HS-27A (cell line): Measurements from ENCODE around the gene MRPL10.

Source experiments
- DNase-seq: peaks from one replicate; pipeline ENCODE4 v3.0.0-alpha.2; 2012; ENCODE audit warnings: low read depth, missing footprints

The MRPL10 gene

DNA sequence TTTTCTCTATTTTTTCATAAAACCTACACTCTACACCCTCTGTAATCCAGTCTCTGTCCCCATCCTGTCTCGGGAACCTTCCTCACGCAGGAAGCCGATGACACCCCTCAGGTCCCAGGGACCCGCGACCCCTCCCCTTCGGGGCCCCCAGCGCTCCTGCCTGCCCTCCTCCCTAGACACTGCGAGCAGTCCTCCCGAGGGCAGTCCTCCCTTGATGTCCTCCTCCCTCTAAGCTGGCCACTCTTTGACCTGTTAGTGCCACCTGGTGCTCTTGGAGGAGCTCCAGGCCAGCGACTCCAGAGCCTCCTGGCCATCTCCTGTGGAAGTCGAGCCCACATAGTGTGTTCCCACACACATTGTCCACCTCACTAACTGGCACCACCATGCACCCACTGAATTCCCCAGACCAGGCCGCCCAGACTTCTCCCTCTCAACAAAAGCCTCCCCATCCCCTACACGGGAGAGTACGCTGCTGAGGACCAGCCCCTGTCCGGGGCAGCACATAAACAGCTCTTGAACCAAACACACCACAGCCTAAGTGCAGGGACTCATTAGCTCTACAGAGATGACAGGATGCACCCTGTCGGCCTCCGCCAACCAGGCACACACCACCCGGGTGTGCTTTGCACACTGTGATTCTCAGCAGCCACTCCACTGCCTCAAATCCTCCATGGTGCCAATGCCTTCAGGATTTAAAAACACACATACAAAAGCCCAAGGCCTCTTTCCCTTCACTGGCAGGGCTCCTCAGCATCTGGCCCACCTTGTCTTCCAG, 19.0 kb downstream of the MRPL10 start:
- no peak for DNase-seq

DNA sequence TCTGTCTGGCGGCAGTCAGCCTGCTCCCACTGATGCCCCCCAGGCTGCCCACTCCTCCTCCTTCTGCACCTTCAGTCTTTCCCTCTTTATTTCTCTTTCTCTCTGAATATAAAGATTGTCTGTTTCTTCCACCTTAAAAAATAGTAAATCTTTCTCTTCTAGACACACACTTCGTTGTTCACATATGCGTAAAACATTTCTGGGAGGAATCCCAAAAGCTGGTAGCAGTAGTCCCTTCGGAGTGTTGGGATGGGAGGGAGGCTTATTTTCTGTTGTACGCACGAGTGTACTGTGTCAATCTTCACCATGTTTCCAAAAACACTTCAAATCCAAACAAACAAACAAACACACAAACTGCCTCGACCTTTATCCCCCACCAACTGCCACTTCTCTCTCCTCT, 19.6 kb downstream of the MRPL10 start:
- no peak for DNase-seq

DNA sequence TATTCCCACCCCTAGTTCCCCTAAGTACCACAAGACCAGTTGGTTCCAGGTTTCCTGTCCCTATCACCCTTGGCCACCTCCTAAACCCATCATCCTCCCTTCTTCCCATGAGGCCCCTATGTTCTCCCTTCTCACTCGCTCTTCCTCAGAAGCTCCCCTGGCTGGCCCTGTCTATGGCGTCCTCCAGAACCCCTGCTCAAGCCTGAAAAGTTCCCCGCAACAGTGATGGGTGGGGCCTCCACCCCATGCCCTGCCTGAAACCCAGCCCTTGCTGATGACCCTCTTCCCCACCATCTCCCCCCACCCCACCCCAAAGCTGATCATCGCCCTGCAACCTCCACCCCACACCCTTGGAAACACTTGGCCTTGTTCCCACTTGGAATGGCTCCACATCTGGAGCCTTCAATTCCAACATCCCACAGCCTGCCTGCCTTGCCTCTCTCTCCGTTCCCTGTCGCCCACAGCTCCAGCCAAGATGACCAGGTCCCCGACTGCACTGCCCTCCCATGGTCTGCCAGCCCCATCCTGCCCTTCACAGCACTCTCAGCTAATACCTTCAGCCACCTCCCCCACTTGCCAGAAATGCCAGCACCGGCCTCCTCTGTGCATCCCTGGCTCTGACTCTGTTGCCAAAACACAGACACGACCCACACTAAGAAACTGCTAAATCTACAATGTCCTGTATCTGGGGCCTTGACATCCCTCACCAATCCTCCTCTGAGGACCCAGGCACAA, 20.3 kb downstream of the MRPL10 start:
- DNase-seq = no peak

DNA sequence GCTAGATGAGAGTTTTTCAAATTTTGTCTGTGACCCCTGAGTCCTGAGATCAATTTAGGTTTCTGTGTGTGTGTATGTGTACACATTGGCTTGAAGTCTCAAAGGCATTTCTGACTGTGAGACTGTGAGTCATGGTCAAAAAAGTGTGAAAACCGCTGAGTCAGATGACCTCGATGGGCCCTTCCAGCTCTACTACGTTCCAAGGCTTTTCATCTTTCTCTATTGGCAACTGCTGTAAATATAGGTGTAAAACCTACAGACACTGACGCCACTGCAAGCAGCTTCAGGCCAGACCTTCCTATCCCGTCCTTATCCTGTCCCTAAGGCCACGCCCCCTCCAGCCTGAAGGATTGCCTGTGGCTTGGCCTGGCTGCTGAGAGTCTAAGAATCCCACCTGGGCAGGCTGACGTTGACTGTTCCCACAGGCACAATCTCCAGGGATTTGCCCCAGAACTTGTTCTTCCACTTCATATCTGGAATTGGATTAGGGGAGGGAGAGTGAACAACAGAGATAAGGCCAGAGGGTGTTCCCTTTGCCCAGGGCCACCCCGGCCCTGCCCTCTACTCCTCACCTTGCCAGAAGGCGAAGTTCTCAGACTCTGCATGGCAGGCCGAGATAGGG, 21.0 kb downstream of the MRPL10 start:
- peak; percentile 67 for DNase-seq

DNA sequence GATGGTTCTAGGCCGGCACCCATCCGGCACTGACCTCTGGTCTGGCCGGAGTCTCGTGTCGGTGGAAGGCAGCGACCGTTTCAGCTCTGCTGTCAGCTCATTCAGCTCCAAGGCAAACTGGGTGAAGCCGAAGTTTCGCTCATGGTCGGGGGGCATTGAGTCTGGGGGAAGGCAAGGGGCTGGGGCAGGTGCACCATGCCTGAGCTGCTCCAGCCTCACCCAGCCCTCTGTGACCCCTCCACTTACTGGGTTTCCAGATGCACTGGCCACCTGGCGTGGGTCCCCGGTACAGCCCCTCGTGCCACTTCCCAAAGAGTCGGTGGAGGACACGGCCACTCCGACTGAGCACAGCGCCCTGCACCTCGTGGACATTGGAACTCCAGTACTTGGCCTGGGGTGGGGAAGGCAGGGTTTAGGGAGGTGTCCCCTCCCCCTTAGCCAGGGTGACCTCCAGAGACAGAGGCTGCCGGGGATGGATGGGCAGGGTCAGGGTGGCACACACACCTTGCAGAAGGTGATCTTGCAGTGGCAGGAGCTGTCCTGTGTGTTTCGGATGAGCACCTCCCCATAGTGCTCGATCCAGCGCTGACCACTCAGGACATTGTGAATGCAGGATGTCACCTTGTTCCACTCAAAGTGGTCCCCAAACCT, 22.4 kb downstream of the MRPL10 start:
- DNase-seq = no peak

DNA sequence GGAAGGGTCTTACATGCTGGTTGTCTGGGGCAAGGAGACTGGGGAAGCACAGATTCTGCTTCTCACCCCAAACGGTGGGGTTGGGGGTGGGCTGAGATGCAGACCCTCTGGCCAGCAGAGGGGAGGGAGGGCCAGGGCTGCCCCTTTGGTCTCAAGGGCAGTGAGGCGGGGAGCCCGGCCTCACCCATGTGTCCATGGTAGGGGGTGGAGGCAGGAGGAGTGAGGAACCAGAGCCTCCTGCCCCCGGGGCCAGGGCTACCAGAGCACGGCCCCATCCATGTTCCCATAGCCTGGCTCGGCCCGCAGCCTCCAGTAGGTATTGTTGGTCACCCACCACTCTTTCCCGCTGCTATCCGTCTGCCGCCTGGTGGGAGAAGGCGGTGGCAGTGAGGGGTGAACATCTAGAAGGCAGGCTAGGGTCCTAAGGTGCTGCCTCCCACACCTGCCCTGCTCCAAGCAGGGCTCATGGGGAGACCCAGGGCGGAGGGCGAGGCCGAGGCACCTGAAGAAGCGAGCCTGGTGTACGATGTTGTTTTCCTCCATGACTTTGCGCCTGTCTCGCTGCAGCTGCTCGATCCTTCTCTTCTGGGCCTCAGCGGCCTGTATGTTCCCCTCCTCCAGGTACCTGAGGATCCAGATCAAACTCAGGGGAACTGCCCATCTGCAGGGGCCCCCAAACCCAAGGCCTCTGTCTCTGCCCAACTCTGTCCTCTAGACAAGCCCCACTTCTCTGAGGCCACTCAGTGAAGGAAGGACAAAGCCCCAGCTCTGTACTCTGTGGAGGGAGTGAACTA, 23.1 kb downstream of the MRPL10 start:
- no peak for DNase-seq

DNA sequence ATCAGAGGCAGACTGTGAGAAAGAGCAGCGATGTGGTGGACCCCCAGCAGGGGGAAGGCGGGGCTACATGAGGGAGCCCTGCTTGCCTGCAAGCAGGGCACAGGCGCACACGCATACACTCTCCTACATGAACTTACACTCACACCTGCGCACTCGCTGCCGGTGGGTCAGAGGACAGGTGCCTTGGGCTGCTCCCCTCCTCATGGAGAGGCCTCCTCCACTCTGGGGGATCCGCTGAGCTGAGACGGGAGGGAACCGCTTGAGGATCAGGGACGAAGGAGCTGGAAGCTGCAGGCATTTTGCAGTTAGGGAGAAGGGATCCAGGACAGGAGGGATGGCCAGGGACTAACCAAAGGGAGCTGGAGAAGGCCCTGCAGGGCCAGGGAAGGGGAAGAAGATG, 23.9 kb downstream of the MRPL10 start:
- no peak for DNase-seq

DNA sequence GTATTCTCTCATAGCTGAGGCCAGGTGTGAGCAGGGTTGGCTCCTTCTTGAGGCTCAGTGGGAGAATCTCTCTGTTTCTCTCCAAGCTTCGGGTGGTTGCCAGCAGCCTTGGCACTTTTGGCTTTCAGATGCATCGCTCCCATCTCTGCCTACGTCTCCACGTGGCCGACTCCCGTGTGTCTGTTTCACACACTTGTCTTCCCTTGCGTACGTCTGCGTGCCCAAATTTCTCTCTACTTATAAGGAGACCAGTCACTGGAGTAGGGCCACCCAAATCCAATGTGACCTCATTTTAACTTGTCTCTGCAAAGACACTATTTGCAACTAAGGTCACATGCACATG, 24.5 kb downstream of the MRPL10 start:
- DNase-seq = no peak

DNA sequence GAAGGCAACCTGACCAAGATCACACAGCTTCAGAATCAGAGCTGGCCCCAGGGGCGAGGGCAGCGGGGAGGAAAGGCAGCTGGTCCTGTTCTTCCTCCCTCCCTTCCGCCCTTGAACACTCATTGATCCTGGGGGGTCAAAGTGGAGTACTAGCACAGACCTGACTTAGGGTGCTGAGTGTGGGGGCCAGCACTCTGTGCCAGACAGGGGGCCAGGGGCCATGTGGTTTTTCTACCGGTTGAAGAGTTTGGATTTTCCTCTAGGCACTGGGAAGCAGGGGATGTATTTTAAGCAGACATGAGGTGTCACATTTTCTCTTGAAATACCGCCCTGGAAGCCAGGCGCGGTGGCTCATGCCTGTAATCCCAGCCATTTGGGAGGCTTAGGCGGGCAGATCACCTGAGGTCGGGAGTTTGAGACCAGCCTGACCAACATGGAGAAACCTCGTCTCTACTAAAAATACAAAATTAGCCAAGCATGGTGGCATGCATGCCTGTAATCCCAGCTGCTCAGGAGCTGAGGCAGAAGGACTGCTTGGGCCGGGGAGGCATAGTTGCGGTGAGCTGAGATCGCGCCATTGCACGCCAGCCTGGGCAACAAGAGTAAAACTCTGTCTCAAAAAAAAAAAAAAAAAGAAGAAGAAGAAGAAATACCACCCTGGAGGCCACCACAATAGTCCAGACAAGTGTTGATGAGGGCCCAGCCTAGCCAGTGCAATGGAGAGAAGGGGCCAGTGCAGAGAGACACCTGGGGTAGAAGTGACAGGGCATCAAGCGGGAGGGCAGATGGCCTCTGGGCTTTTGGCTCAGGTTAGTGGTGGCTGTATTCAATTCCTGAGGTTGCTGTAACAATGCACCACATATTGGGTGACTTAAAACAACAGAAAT, 25.1 kb downstream of the MRPL10 start:
- DNase-seq = no peak

DNA sequence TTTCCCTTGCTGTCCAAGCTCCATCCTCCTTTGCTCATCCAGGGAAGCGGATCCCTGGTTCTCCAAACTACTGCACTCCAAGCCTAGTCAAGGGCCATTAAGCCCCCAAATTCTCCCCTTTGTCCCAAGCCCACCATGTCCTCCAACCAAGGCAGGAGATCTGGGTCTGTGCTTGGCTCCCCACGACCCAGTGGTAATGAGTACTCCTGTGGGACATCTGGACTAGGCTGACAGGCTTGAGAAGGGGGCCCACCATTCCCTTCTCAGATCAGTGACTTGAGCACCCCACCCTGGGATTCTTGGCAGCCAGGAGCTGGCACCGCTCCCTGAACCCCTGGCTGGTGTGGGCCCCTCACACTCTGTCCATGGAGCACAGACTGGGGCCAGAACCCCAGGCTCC, 26.9 kb downstream of the MRPL10 start:
- no peak for DNase-seq

DNA sequence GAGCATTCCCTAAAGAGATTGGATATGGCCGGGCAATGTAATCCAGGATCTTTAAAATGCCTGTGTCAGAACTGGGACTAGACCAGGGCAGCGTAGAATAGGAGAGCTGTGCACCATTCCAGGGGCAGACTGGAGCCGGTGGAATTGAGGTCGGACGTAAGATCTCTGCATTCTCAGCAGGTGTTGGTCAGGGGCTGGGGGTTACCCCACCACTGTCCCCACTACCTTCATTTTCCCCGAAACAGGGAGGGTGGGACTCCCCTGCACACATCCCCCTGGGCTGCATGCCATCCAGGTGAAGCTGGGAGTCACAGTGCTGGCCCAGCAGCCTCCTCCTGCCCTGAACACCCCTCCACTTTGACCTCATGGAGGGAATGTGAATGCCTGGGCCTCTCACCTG, 27.6 kb downstream of the MRPL10 start:
- no peak for DNase-seq

DNA sequence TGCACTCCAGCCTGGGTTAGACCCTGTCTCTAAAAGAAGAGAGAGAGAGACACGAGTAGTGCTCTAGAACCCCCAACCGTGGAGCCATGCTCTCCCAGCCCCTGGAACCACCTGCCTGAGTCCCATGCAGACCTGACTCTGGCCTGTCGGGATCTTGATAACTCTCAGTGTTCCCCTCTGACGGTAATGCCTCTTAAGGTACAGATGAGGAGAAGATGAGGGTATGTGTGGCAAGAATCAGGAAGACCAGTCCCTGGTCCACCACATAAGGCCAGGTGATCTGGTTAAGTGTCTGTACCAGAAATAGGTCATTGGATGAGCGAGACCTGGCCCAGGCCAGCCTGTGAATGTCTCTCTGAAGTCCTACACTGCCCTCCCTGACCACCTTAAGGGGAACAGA, 28.1 kb downstream of the MRPL10 start:
- DNase-seq = no peak

DNA sequence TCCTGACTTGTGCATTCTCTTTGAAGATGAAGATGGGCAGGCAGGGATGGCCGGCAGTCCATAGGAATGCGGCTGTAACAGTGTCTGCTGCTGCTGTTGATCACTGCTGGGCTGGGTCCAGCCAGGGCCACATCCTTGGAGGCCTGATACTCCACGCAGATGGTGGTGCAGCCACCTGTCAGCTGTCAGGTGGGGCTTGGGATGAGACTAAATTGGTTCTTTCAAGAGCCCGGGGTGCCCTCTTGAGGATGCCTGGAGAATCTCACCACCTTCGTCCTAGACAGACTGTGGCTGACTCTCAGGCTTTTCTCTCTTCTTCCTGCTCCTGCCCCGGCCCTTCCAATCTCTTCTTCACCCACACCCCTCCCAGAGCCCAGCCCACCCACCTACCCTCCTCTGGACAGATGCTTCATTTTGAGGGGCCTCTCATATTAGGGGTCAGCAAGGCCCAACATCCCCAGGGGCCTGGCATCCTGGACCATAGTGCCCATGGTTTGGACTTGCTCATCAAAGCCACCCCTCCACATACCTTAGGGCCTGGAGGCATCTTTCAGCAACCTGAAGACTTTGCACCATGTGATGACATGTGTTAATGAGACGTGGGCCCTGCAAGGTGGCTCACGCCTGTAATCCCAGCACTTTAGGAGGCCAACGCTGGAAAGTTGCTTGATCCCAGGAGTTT, 28.9 kb downstream of the MRPL10 start:
- DNase-seq = no peak

DNA sequence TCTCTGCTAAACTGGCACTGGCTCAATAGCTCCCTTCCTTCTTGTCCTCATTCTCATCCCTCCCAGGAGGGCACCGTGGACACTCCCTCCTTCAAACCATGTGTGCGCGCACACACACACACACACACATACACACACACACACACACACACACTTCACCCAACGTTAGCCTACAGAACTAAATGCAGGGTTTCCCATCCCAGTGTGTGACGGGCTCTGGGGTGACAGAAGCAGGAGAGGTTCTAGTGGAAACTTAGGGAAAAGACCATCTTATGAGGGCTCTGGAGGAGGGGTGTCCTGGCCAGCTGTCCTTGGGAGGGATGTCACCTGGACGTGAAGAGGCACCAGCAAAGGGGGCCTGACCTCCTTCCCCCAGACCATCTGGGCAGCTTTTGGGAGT, 29.4 kb downstream of the MRPL10 start:
- DNase-seq = no peak

DNA sequence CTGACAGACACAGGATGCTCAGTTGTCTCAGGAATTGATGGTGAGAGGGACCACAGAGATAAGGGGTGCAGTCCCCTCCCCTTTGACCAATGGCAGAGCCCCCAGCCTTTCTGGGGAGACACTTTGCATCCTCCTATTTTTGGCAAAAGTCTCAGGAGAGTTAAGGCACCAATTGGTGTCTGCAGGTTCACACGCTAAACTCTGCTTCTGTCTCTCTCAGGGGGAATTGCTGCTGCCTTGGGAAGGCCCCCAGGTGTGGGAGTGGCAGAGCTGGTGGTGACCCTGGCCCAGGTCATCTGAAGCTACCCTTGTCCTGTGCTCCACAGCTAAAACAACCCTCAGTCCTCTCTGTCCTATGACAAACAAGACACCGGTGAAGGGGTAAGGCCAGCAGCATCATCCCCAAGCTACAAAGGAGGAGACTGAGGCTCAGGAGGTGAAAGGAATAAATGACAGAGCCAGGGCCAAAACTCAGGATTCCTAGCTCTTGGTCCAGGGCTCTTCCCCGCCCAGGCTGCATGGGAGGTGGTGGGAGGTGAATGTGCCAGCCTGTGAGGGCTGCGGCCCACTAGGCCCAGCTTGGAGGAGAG, 30.1 kb downstream of the MRPL10 start:
- DNase-seq = no peak

DNA sequence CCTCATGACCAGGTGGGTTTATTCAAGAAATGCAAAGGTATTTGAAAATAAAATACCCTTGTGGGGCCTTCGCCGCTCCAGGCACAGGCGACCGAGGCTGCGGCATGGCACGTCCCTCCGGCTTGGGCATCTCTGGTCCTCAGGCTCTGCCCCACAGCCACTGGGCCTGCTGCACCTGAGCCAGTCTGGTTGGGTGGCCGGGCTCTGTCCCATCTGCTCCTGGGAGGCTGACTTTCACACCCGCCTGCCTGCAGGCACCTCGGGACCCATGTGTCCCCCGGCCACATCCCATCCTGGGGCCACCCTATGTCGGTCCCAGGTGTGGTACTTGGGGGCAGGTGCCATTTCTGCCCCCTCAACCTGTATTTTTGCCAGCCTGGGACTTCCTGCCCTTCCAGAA, 30.7 kb downstream of the MRPL10 start:
- DNase-seq = no peak

DNA sequence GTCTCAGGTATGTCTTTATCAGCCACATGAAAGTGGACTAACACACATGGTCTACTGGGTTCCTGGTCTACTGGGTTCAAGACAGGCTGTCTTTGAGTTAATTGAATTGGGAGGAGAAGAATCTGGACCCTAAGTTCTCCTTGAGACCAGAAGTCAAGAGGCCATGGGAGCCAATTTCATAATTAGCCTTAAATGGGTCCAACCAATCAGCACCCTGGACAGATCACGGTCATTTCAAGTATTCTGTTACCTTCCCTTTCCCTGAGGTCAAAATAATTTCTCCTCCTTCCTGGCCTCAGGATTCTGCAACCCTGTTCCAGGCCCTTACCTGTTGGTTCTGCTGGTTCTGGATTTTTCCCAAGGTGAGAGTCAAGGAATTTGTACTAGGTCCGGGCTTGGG, 33.5 kb downstream of the MRPL10 start:
- no peak for DNase-seq

DNA sequence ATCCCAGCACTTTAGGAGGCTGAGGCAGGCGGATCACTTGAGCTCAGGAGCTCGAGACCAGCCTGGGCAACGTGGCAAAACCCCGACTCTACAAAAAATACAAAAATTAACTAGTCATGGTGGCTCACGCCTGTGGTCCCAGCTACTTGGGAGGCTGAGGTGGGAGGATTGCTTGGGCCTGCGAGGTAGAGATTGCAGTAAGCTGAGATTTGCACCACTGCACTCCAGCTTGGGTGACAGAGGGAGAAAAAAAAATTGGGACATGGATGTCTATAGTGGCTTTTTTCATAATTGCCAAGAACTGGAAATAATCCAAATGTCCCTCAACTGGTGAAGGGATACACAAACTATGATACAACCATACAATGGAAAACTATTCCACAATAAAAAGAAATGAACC, 38.4 kb downstream of the MRPL10 start:
- DNase-seq = no peak

DNA sequence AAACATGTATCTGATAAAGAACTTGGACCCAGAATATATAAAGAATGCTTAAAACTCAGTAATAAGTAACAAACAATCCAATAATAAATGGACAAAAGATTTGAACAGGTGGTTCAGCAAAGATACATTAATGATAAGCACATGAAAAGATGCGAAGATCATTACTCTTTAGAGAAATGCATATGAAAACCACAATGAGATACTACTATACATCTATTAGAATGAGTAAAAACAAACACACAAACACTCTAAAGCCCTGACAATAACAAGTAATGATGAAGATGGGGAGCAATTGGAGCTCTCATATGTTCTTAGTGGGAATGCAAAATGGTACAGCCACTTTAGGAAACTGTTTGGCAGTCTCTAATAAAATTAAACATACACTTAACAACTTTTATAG, 38.9 kb downstream of the MRPL10 start:
- DNase-seq = no peak

DNA sequence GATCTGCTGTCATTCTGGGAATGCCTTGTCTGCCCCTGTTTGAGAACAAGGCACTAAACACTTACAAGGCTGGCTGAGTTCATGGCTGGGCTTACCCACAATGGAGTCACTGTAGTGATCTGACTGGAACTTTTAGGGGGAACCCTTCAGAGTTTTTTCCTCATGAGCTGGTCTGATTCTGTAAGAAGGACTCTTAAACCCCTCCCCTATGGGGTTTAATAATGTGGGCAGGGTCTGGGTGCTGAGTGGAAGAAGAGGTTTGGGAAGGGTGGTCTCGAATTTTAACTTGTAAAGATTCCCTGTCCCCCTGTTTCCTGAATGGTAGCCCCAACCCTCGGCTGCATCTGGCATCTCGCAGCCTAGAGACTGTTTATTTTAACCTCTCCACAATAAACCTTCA, 40.3 kb downstream of the MRPL10 start:
- DNase-seq = no peak
